ENCODE data around the gene RNU6-9.

GRCh38 chr19:854549-854948, 38.7 kb upstream of the RNU6-9 start:
- no peak for TF ChIP-seq ELF4 (CRISPR knock-in tag; IDR thresholded peaks at IDR 0.05; ENCODE audit: low read depth)
- TF ChIP-seq ATF3 (CRISPR knock-in tag; conservative IDR thresholded peaks at IDR 0.05): no peak
- no peak for TF ChIP-seq ETV6 (CRISPR knock-in tag; IDR thresholded peaks at IDR 0.05)
- TF ChIP-seq CREM (CRISPR knock-in tag; IDR thresholded peaks at IDR 0.05): no peak
- TF ChIP-seq SP1 (CRISPR knock-in tag; conservative IDR thresholded peaks at IDR 0.05): no peak
- no peak for TF ChIP-seq CREB1 (CRISPR knock-in tag; IDR thresholded peaks at IDR 0.05)
- no peak for TF ChIP-seq USF1 (CRISPR knock-in tag; IDR thresholded peaks at IDR 0.05)
- TF ChIP-seq, protein P1, sequence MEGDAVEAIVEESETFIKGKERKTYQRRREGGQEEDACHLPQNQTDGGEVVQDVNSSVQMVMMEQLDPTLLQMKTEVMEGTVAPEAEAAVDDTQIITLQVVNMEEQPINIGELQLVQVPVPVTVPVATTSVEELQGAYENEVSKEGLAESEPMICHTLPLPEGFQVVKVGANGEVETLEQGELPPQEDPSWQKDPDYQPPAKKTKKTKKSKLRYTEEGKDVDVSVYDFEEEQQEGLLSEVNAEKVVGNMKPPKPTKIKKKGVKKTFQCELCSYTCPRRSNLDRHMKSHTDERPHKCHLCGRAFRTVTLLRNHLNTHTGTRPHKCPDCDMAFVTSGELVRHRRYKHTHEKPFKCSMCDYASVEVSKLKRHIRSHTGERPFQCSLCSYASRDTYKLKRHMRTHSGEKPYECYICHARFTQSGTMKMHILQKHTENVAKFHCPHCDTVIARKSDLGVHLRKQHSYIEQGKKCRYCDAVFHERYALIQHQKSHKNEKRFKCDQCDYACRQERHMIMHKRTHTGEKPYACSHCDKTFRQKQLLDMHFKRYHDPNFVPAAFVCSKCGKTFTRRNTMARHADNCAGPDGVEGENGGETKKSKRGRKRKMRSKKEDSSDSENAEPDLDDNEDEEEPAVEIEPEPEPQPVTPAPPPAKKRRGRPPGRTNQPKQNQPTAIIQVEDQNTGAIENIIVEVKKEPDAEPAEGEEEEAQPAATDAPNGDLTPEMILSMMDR (IDR thresholded peaks at IDR 0.05): no peak
- TF ChIP-seq, protein P2, sequence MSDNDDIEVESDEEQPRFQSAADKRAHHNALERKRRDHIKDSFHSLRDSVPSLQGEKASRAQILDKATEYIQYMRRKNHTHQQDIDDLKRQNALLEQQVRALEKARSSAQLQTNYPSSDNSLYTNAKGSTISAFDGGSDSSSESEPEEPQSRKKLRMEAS (CRISPR knock-in tag; IDR thresholded peaks at IDR 0.05): no peak
- TF ChIP-seq ZNF317 (CRISPR knock-in tag; IDR thresholded peaks at IDR 0.05; ENCODE audit: borderline replicate concordance, low read depth): no peak
- TF ChIP-seq GABPB1 (CRISPR knock-in tag; IDR thresholded peaks at IDR 0.05): no peak
- TF ChIP-seq ZNF396 (CRISPR knock-in tag; IDR thresholded peaks at IDR 0.05; ENCODE audit: borderline replicate concordance): no peak
- TF ChIP-seq FOXP1 (CRISPR knock-in tag; IDR thresholded peaks at IDR 0.05; ENCODE audit: borderline replicate concordance): no peak

Data from WTC11 (cell line).